Adipose tissue (tissue), 3 donors: ENCODE measurements around the gene TMED6. TPM values are rescaled to one million over a fixed set of nuclear protein-coding genes. Genes with fewer than 3 reads are reported as not detected.
"Not testable (repeated sequence)": the region's sequence is repeated elsewhere in the genome, so short reads cannot be mapped to it uniquely, and the experiment has no call there.

ENCODE experiments used
- H3K27ac ChIP-seq: one replicate; pipeline ENCODE4 v1.5.1; 2013; ENCODE audit warnings: low read depth, low read length
- WGBS, 3 donors: extraction: QIAGEN DNeasy Blood & Tissue Kit; methylation state at CpG; one replicate each; pipeline ENCODE4 v1.1.7; 2013; 5-methylcytosine and 5-hydroxymethylcytosine counted together
- polyA plus RNA-seq, 3 donors: library from polyadenylated mRNA; stranded (reverse); fragments of 200-250 nt; gene quantifications; one replicate each; pipeline ENCODE4 v1.2.3, GENCODE V29; 2013
- donor health status: healthy with polysubstance abuse.
- donor health status: Bipolar disorder and iron deficiency.
- donor health status: healthy.

The TMED6 gene
- polyA plus RNA-seq, 3 donors = 0.76 to 104 TPM; not detected in 1

DNA sequence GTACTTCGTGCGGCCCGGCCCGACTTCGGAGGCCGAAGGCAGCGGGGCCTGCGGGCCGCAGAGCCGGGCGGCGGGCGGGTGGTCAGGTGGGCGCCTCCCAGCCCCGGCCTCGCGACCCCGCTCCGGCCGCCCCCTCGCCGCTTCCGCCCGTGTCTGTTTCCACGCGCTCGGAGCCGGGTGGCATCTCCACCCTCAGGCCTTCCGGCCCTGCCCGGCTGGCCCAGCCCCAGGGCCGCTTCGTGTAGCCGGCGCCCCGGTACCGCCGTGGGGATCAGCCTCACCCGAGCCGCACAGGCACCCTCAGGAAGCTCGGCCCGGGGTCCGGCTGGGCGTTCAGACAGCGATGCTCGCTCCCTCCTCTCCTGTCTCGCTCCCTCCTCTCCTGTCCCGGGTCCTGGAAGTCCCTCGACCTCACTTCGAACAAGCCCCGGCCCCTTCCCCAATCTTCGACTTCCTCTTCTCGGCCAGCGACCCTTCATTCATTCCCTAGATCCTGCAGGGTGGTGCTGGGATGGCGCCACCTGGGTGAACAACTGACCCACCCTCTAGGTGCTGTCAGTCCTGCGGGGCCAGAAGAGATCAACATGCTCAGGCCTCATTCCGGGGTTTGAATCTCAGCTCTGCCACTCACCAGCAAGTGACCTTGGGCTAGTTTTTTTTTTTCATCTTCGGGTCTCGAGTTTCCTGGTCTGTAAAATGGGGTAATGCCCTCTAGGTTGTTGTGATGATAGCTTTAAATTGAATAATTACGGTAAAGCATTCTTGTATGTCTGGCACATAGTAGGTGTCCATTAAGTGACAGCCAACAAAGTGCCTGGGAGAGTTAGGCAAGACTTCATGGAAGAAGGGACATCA lies 39.8 kb downstream of the TMED6 start:
- WGBS, 3 donors = 1 to 2% (median 2%) methylated on average over 36 to 58 of the region's 59 CpGs
- no peak overlapping the region for H3K27ac ChIP-seq

GRCh38 chr16:69310653-69311532 lies 40.7 kb downstream of the TMED6 start, which contains the start of gene VPS4A:
VPS4A (plus strand) TSS chr16:69311350; CDS start chr16:69311512, 162 bp downstream.
- 9% methylated on average over 65 to 70 of the region's 70 CpGs for WGBS, 3 donors
- no peak within 1 kb of the TSS for H3K27ac ChIP-seq

DNA sequence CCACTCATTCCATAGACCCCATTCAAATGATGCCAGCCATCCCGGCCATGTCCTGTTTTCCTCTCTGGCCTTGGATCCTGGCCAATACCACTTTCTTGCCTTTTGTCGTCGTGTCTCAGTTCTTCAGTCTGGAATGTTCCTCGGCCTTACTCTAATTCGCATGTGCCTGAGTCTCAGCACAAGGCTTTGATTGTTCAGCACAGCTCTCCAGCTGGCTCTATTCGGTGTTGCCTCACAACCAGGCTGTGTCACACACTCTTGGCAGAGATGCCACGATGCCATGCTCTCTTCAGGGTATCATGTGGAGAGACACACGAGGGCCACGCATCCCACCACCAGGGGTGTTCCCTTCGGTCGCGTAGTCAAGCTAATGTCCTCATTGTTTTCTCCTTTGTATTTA lies 42.3 kb downstream of the TMED6 start:
- H3K27ac ChIP-seq = no peak overlapping the region
- 80 to 90% (median 89%) methylated on average over 12 of the region's 12 CpGs for WGBS, 3 donors

GRCh38 chr16:69307856-69308255 lies 43.7 kb downstream of the TMED6 start:
- 86 to 94% (median 90%) methylated on average over 2 of the region's 2 CpGs for WGBS, 3 donors
- H3K27ac ChIP-seq = no peak overlapping the region

DNA sequence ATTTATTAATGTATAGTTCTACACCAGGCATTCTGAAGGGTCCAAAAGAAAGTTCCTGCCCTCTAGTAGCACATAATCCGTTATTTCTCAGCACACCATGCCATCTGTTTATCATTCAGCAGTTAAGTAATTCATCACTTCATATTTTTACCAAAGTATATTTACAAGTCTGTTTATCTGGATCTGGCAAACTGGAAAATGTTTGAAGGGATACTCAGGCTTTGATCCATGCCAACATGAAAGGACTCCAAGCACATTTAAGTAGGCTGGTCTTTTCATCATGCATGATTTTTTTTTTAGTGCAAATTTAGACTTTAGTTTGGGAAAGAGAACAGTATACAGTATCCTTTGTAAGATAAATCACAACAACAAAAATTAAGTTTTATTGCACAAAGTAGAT lies 44.5 kb downstream of the TMED6 start:
- H3K27ac ChIP-seq = no peak overlapping the region
- 38 to 86% (median 73%) methylated on average over 1 of the region's 1 CpG for WGBS, 3 donors

DNA sequence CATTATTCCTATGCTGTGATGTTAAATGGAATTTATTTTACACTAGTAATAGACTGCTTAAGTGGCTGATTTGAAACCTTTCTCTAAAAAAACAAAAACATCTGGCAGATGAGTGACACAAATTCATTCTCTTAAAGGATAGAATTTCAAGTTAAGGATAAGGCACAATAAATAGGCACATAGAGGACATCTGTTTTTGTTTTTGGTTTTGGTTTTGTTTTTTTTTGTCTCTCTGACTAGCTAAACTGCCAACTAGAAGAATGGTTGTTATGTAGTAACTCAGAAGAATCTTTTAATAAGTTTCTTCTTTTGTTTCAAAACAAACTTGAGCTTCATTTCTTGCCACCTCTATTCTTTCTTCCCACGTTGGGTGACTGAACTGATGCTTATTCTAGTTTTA lies 45.6 kb downstream of the TMED6 start:
- no peak overlapping the region for H3K27ac ChIP-seq
- WGBS, 3 donors = 67 to 86% (median 82%) methylated on average over 1 of the region's 1 CpG

DNA sequence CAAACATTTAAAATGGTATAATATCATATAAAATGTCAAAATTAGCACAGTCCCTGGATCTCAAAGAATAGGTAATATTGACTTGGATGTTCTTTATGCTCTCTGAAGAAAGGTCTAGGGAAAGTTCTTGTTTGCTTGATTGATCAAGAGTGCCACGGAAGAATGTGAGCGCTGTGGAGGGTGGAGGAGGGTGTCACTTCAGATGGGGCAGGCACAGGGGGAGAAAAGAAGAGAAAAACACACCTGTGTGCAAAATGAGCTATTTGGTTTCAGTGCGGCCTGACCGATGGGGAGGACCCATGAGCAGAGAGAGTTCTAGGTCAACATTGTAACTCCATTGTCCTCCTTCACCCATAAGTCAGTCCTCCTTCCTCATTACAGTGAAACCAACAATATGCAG lies 49.3 kb downstream of the TMED6 start:
- WGBS, 3 donors = 87 to 98% (median 92%) methylated on average over 4 of the region's 4 CpGs
- no peak overlapping the region for H3K27ac ChIP-seq

GRCh38 chr16:69301861-69302260 lies 49.7 kb downstream of the TMED6 start:
- no peak overlapping the region for H3K27ac ChIP-seq
- WGBS, 3 donors = 89 to 90% (median 89%) methylated on average over 4 of the region's 4 CpGs

DNA sequence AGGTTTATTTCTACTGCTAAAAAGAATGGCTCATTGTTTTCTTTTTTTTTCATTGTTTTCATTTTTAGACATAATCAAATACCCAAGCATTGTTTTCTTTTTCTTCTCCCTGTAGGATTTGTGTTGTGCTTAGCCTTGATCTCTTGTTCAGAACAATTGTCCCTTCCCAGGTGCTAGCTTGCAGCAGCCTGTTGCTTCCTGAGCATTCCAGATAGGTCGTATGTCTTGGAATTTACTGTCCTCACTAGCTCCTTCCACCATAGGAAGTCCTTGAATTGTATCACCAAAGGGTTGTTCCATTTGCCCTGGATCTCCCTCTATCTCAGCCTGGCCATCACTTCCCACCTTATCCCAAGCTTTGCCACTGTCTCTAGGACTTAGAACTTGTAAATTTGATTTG lies 50.4 kb downstream of the TMED6 start:
- no peak overlapping the region for H3K27ac ChIP-seq
- WGBS, 3 donors = 56 to 71% (median 66%) methylated on average over 1 of the region's 1 CpG

- WGBS, 3 donors = 97 to 100% (median 98%) methylated on average over 4 of the region's 4 CpGs
- H3K27ac ChIP-seq = no peak overlapping the region
These were observed 53.3 kb downstream of the TMED6 start for GRCh38 chr16:69298261-69298660.

- 94 to 98% (median 96%) methylated on average over 7 of the region's 7 CpGs for WGBS, 3 donors
- not testable (repeated sequence) for H3K27ac ChIP-seq
These were observed 54.8 kb downstream of the TMED6 start for GRCh38 chr16:69296771-69297170.

GRCh38 chr16:69294051-69294450 lies 57.5 kb downstream of the TMED6 start:
- WGBS, 3 donors = 88 to 100% (median 92%) methylated on average over 1 of the region's 1 CpG
- H3K27ac ChIP-seq = no peak overlapping the region

DNA sequence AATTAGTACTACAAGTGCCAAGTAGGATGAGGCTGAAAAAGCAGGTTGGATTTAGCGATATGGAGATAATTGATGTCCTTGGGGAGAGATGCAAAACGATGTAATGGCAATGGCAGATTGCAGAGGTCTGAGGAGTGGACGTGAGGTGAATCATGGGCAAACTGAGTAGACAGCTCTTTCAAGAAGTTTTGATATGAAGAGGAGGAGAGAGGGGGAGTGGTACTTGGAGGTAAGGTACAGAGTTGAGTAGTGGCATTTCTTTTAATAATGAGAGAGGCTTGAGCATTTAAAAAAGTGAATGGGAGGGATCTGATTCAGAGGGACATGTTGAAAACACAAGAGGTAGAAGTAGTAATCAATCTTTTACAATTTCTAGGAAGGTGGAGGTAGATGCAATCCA lies 58.2 kb downstream of the TMED6 start:
- H3K27ac ChIP-seq = no peak overlapping the region
- 60 to 68% (median 64%) methylated on average over 3 of the region's 3 CpGs for WGBS, 3 donors

Other genes with a start within 250 kb of the TMED6 start
- 1 to 10 TPM in 1 of 3 donors, under 1 TPM in 2; 0.67 to 1.1 (median 0.79) TPM for gene HAS3, start 246.1 kb downstream of the TMED6 start, polyA plus RNA-seq
- 10 to 100 TPM; 39.2 to 50.9 (median 42.2) TPM for gene CHTF8, start 219.2 kb downstream of the TMED6 start, polyA plus RNA-seq
- 10 to 100 TPM; 17.6 to 50.2 (median 20.9) TPM for gene UTP4, start 219.1 kb downstream of the TMED6 start, polyA plus RNA-seq
- 10 to 100 TPM in 1 of 3 donors, 1 to 10 TPM in 2; 3.3 to 20.9 (median 8.9) TPM for gene SNTB2, start 164.6 kb downstream of the TMED6 start, polyA plus RNA-seq
- 10 to 100 TPM; 27.0 to 42.6 (median 27.6) TPM for gene VPS4A, start 40.4 kb downstream of the TMED6 start, polyA plus RNA-seq
- gene PDF, start 21.2 kb downstream of the TMED6 start, polyA plus RNA-seq = 10 to 100 TPM in 1 of 3 donors, 1 to 10 TPM in 2; 4.9 to 14.8 (median 6.5) TPM
- 10 to 100 TPM; 10.8 to 16.9 (median 16.2) TPM for gene COG8, start 12.2 kb downstream of the TMED6 start, polyA plus RNA-seq
- 10 to 100 TPM in 2 of 3 donors, 1 to 10 TPM in 1; 6.1 to 28.2 (median 18.4) TPM for gene NIP7, start 12.0 kb downstream of the TMED6 start, polyA plus RNA-seq
- gene TERF2, start 34.2 kb upstream of the TMED6 start, polyA plus RNA-seq = 10 to 100 TPM in 2 of 3 donors, 1 to 10 TPM in 1; 8.7 to 15.4 (median 11.7) TPM
- gene CYB5B, start 72.8 kb upstream of the TMED6 start, polyA plus RNA-seq = 10 to 100 TPM; 24.9 to 63.0 (median 54.0) TPM
- gene NFAT5, start 214.2 kb upstream of the TMED6 start, polyA plus RNA-seq = 1 to 10 TPM; 1.8 to 5.8 (median 4.9) TPM